Activated T-helper 9 cell treated with anti-CD3 and anti-CD28 coated beads, Interleukin-2, amount 50 U/mL, for 16 hours (primary cell): Measurements from ENCODE around the gene KLHL3.

ENCODE experiments used
- DNase-seq: peaks from one replicate; pipeline ENCODE4 v3.0.0-alpha.2; 2020; ENCODE audit warnings: low read depth

The KLHL3 gene

DNA sequence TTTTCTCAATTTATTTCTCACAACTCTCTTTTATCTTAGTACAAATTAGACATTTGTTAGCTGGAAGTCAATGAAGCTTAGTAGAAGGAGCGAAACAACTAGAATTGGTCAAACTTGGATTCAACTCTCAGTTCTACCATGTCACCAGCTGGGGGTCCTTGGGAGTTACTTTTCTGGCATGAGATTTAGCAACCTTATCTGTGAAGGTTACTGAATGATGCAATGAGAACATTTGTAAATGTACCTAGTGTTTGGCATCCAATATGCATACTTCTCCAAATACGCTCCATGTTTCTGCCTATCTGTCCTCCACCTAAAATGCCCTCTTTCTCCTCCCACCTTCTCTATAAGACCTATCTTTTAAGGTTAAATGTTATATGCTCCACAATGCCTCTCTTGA lies 12.0 kb upstream of the KLHL3 start:
- no peak for DNase-seq

DNA sequence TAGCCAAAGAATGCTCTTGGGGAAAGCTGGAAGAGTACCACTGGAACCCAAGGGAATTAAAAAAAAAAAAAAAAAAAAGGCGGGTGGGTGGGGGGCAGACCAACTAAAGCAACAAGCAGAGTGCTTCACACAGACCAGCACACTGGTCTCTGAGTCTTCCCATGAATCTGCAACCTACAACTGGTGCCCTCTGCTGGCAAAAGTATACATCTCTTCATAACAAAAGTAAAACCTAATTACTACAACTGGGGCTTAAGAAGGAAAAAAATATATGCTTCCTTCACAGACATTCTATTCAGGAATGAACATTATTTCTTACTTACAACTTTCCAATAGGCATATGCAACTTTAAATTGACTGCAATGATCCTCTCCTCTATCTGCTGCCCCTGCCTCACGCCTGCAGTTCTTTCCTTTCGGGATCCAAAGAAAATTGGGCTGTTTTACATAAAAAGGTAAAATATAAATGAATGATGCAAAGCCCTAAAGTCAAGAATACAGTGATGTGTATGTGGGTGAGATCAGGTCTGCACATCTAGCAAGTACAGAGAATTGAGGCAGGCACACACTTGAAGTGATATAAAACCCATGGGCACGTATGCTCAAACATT lies 7.2 kb upstream of the KLHL3 start:
- DNase-seq, result peak; percentile 18

DNA sequence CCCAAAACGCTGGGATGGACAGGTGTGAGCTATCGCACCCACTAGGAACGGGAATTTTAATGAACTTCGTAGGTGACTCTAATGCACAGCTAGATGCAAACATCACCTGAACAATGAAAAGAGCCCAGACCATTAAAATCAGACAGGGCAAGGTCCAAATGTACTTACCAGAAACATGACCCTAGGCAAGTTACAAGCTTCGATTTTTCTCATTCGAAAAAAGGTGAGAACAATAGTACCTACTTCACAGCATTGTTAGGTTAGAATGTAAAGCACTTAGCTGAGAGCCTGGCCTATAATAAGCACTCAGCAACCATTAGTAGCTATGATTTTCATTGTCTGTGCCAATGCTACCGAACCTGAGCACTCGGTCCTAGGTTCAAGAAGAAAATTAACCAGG lies 5.8 kb upstream of the KLHL3 start:
- no peak for DNase-seq

DNA sequence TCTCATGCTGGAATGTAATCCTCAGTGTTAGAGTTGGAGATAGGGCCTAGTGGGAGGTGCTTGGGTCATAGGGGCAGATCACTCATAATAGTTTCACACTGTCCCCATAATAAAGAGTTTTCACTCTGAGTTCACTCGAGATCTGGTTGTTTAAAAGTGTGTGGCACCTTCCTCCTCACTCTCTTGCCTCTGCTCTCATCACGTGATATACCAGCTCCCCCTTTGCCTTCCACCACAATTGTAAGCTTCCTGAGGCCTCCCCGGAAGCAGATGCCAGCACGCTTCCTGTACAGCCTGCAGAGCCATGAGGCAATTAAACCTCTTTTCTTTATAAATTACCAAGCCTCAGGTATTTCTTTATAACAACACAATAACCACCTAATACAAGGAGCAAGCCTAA lies 3.8 kb upstream of the KLHL3 start:
- no peak for DNase-seq

DNA sequence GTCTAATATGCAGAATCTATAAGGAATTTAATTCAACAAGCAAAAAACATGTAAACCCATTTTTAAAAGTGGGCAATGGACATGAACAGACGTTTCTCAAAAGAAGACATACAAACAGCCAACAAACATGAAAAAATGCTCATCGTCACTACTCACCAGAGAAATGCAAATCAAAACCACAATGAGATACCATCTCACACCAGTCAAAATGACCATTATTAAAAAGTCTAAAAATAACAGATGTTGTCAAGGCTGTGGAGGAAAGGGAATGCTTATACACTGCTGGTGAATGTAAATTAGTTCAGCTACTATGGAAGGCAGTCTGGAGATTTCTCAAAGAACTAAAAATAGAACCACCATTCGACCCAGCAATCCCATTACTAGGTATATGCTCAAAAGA lies 3.1 kb upstream of the KLHL3 start:
- no peak for DNase-seq

DNA sequence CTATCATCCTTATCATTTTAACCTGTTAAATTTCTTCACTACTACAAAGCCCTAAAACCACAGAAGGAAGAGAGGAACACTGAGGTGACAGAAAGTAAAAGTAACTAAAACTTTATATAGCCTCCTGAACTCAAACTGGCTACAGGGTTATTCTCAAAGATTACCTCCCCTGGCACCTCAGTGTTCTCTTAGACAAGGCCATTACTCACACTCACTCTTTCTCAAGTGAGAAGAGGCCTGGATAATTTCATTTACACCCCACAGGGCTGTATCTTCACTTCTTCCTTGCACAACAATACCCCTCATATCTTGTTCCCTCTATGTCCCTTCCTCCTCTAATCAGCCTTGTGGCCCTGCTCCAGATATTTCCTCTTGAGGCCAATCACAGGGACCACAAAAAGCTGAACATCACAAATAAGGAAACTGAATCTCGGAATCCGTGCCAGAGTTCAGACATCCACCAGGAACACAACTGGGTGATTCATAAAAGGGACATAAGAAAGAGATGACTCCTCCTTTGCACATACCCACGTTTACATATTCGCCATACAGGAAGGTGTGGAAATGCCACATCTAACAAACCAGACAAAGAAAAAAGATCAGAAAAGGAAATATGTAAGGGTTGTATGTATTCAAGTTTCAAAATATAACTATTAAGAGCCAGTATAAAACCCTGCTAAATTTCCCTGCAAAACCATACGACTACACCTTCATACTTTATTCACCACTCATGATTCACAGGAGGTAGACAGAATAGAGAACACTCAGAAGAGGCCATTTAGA lies 1.7 kb upstream of the KLHL3 start:
- peak; percentile 3 for DNase-seq

DNA sequence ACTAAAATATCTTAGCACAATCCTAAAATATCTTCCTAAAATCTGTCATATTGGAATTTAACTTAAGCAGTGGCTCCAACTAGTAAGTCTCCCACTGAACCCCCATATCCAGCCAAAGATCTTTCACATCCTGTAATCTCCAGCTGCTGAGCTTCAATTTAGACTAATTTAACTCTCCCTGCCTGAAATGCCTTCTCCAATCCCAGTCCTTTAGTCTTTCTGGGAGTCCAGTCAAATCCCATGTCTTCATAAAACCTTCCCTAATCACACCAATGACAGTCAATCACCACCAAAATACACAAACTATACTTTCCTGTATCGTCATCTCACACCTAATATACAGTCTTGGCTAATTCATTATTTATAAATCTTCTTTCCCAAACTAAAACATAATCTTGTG lies 607 bp upstream of the KLHL3 start:
- DNase-seq, result no peak

DNA sequence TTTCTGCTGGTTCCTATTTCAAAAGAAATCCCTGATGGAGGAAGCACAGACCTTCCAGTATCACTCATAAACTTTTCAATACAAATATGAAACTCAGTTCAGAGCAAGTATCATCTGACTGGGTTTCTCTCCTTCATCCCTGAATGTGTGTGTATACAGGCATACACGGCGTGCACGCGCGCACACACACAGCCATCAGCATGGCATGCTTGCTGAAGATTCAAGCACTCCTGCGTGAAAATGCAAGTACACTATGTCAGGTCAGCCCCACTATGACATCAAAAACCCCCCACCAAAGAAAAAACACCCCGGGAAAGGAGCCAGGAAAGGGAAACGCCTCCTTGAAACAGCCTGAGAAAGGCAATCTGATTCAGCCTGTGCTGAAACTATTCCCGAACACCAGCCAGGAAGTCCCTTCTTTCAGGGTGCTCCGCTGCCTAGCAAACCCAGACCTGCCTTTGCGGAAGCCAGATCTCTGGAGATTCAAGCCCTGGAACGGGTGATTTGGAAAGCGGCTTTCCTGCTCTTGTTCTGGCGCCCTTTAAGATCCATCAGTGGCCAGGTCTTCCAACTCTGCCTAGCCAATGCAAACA lies 831 bp downstream of the KLHL3 start:
- no peak for DNase-seq

DNA sequence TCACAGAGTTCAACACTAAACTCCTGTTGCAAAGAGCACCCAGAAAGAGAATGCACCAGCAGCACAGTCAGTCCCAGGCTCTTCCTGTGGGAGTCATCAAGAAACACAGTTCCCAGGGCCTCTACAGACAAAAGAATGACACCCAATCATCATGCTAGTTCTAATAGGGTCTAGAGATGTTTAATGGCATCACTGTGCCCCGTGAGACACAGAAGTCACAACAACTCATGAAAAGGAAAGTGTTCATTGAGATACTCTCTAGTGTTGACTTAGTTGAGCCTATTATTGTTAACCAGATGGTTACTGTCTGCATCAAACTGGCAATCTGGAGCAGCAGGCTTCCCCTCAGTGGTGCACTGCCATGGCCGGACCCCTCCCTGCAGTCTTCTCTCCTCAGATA lies 1.6 kb downstream of the KLHL3 start:
- no peak for DNase-seq

DNA sequence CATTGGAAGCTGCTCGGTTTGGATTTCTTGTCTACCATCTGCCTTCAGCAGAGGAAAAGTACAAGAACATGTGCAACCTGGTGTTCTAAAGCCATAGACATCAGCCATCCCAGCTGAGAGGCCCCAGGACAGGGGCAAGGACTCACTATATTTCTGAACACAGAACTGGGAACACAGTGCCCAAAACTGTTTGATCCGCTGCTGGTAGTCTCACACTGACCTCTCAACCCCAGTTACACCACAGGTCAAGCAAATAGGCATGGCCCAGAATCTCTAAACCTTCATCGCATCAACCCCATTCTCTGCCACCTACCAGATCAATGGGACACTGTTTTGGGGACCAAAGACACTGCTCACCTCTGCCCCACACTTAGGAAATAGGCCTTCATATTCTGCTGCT lies 2.0 kb downstream of the KLHL3 start:
- DNase-seq, result no peak

DNA sequence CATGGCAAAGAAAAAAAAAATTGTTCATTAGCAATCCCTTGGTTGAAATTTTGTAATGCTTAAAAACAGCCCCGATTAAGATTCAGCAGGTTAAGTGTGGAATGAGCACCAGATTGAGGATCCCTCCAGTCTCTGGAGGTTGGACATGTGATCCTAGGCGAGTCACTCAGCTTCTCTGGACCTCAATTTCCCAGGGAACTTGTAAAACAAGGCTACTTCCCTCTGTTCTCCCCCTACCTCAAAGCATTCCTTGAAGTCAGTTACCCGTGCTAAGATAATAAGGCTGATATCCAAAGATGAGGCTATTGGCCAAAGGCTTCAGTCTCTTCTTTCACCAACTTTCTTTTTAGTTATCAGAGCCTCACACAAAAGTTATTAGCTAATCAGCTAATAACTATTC lies 2.9 kb downstream of the KLHL3 start:
- no peak for DNase-seq

DNA sequence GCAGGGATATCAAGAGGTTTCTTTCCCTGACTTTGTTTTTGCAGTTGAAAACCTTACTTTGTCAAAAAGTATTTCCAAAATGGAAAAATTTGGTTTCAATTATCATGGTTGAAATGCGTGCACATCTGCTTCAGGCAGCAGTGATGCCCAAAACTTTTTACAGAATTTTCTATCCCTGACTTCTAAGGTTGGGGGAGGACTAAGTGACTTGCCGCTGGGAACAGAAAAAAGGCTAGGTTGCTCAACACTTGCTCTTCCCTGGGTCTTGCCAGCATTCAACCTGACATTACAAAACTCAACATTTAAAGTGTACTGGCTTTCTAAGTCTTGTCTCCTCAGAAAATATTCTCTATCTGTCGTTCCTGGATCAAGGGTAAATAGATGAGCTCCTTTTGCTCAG lies 4.7 kb downstream of the KLHL3 start:
- DNase-seq, result no peak

DNA sequence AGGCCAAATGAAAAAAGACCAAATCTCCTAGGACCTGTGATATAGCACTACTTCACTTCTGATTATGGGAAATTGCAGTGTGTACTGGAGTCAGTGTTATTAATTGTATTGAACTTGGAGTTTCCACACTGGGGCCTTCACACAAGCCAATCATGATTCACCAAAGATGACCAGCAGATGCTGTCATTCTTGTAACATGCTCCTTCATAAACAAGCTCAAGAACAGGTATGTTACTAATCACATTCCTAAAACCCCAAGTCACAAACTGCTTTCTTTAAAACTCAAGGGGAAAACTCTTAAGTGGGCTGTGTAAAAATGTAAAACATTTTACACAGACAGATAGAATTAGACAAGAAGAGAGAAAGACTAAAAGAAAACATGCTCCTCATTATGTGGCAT lies 5.6 kb downstream of the KLHL3 start:
- no peak for DNase-seq

DNA sequence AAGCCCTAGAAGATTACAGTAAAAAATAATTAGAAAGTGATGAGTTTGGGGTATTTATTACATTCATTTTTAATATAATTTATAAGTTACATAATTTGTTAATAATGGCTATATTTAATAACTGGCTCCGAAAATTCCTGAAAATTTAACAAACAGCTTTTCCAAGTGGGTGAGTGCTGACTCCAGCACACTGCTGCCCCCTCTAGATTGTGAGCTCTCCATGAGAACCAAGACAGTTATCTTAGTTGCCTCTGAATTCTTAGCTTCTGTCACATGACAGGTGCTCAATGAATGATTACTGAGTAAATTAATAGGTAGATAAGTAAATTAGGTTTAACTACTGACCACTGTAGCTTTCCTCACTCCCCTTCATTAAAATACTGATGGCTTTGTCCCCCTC lies 7.8 kb downstream of the KLHL3 start:
- no peak for DNase-seq

DNA sequence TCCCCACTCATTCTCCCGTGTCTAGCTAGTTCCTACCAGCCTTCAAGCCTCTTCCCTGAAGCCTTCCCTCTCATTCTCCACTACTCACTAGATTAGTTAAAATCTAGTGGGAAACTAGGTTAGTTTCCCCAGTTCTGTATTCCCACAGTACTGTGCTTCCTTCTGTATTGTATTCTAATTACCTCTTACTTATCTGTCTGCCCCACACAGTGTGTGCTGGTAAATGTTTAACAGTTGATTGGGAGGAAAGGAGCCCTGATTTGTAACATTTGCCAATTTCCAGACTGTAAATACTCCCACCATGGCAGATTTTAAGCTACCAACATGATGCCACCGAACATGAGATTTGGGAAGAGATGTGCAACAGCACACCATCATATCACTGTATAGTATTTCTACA lies 8.3 kb downstream of the KLHL3 start:
- DNase-seq, result no peak

DNA sequence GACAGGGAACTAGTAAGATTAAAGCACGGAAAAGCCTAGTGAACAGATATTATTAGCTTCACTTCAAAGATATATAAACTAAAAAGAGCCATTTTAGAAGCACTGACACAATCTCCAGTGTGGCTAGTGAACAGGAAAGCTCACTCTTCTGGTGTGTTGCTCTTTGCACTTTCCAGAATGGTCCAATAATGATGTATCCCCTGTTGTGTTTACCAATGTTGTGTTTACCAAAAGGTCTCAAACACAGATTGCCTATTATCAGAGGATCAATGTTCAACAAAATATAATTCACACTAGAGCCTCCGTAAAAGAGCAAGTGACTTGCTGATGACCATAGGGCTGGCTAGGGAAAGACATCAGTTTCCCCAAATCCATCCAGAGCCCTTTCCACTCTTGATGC lies 11.6 kb downstream of the KLHL3 start:
- no peak for DNase-seq

DNA sequence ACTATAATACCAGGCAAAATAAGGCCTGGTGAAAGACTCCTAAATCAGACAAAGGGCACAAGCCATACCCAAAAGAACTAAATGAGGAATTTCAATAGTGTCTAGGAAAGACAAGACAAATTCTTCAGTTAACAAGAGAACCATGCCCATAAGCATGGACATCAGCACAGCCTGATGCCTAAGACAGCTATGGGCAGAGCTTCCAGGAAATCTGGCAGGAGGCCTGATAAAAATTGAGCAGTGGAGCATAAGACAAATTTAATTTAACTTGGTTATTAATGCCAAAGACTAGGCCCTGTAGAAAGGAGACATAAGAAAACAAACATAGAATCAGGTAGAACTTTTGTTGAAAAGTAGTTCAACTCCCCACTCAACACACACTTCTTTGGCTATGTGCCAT lies 17.3 kb downstream of the KLHL3 start:
- DNase-seq, result no peak

DNA sequence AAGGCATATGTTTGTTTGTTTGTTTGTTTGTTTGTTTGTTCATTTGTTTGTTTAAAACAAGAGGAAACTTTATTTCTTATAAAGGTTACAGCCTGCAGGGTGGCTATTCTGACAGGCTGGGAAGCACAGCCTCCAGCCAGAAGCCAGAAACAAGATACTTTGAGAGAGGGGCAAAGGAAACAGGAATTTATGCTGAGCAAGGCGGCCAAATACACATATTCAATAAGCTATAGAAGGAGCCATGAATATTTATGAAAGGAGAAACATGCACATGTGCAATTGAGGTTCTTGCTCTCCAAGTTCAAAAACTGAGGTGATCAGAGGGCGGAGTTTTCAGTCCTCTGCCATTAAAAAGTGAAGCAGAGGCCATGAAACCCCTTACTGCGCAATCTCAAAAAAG lies 19.6 kb downstream of the KLHL3 start:
- no peak for DNase-seq

DNA sequence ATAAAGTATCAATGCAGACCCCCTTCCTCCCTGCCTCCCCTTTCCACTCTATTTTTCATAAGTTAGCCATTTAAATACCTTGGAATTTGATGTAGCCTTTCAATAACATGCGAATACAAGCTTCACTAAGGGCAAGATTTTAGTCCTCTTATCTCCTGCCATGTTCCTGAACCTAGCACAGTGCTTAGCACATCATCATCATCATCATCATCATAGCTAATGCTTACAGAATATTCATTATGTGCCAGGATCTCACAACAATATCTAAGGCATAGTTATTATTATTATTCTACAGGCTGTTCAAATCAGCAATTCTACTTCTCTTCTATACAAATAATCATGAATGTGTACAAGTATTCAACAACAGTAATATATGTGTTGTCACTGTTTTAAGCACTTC lies 20.4 kb downstream of the KLHL3 start:
- no peak for DNase-seq

DNA sequence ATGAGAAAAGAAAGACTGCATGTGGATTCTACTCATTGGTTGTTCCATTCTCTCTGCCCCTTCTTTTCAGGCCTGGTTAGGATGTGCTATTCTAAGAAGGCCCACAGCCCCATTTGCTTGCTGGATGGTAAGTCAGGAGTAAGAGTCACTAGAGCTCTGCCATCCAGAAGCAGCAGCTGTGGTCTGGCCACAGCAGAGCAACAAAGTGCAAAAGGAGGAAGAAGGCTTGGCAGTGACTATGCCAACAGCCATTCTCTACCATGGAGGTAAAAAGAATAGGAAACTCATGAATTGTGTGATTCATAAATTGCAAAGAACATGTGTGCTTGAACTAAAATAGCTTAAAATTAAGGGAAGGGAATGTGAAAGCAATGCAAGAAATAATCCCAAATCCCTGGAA lies 20.9 kb downstream of the KLHL3 start:
- no peak for DNase-seq

DNA sequence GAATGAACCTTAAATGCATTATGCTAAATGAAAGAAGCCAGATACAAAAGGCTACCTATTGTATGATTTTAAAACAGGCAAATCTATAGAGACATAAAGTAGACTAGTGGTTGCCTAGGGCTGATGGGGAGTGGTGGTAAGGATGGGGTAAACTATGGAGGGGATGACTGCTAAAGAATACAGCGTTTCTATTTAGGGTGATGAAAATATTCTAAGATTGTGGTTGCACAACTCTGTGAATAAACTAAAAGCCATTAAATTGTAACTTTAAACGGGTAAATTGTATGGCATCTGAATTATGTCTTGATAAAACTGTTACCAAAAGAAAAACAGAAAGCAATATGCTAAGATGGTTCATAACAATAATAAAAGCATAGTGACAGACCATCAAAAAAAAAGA lies 21.4 kb downstream of the KLHL3 start:
- no peak for DNase-seq

DNA sequence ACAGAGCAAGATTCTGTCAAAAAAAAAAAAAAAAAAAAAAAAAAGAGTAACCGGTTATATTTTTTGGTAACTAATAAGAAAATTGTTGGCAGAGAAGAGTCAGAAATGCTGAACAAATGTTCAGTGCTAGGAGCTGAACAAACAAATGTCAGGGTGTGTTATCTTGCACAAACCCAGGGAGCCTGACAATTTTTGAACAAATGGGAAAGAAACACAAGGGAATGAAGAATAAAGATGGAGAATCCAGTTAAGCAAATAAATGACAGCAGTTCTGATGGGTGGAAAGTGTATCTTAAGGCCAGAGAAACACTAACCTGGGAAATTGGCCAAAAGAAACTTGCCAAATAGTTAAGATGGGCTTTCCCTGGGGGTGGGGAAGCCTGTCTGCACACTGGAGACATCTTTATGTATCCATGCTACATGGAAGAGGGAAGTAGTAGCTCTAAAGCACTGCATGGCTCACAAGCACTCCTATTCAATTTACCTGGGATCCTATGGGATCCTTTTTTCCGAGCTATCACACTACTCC lies 23.7 kb downstream of the KLHL3 start:
- DNase-seq, result no peak

DNA sequence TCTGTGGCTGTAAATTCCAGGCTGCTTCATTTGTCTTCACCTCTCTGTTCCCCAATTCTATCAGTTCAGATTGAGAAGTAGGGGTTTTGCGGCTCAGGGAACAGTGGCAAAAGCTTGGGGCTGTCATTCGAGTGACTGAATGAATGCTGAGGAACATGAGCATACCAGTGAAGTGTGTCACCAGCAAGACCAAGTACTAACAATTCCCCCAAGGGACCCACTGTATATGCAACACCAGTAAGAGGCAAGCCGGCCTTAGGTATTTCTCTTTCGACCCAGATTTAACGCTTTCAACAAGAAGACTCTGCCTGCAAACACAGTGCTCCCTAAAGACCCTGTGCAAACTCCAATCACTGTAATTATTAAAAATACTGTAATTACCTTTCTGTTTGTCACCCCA lies 25.8 kb downstream of the KLHL3 start:
- DNase-seq, result no peak
